ENCODE measurements around the gene TIPARP.
"Not testable (repeated sequence)": the region's sequence is repeated elsewhere in the genome, so short reads cannot be mapped to it uniquely, and the experiment has no call there.

Gene TIPARP

GRCh38 chr3:156646958-156647357 lies 27.4 kb upstream of the TIPARP start:
- no peak overlapping the region for H3K4me3 ChIP-seq (ENCODE audit: low read depth, low read length)
- in situ Hi-C loops (cut with HindIII; ENCODE audit: low sequenced_read_pairs), result no loop called here
- no peak for TF ChIP-seq CTCF (IDR thresholded peaks at IDR 0.05; ENCODE audit: low read depth, low read length)
- no peak for DNase-seq (ENCODE audit: low read depth, low spot score)

DNA sequence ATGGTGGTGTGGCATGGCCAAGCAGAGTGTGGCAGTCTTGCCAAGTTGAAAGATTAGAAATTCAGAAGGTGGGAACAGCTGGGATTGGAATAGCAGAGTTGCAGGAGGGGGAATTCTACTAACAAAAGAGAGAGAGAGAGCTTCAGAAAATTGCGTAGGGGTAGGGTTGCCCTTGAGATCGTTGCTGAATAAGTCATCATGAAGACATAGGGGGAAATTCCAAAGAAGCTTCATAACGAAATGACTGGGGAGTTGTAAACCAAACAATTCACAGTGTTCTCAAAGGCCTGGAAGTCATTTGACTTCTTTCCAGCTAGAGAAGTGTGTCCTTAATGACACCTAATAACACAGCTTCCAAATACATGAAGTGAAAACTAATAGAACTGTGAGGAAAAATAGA lies 26.3 kb upstream of the TIPARP start:
- no peak for TF ChIP-seq CTCF (IDR thresholded peaks at IDR 0.05; ENCODE audit: low read depth, low read length)
- no peak overlapping the region for H3K4me3 ChIP-seq (ENCODE audit: low read depth, low read length)
- peak; percentile 53 for DNase-seq (ENCODE audit: low read depth, low spot score)
- in situ Hi-C loops (cut with HindIII; ENCODE audit: low sequenced_read_pairs), result no loop called here

DNA sequence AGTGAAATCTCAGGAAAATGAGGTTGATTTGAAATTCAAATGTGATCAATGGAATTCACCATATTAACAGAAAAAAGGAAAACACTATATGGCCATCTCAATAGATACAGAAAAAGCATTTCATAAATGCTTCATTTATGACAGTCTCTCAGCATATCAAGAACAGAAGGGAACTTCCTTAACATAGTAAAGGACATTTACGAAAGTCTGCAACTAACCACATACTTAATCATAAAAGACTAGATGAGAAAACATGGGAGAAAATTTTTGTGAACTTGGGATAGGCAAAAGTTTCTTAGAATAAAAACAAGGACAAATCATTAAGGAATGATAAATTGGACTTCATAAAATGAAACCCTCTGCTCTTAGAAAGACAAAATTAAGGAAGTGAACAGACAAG lies 24.7 kb upstream of the TIPARP start:
- TF ChIP-seq CTCF (IDR thresholded peaks at IDR 0.05; ENCODE audit: low read depth, low read length), result no peak
- in situ Hi-C loops (cut with HindIII; ENCODE audit: low sequenced_read_pairs), result no loop called here
- no peak for DNase-seq (ENCODE audit: low read depth, low spot score)
- no peak overlapping the region for H3K4me3 ChIP-seq (ENCODE audit: low read depth, low read length)

GRCh38 chr3:156652661-156653060 lies 21.7 kb upstream of the TIPARP start:
- in situ Hi-C loops (cut with HindIII; ENCODE audit: low sequenced_read_pairs); DNase-seq (ENCODE audit: low read depth, low spot score); H3K4me3 ChIP-seq (ENCODE audit: low read depth, low read length): not testable (repeated sequence)

- TF ChIP-seq CTCF (IDR thresholded peaks at IDR 0.05; ENCODE audit: low read depth, low read length), result no peak
- no peak for DNase-seq (ENCODE audit: low read depth, low spot score)
- no peak overlapping the region for H3K4me3 ChIP-seq (ENCODE audit: low read depth, low read length)
- in situ Hi-C loops (cut with HindIII; ENCODE audit: low sequenced_read_pairs), result no loop called here
These were observed 19.6 kb upstream of the TIPARP start for GRCh38 chr3:156654834-156655233.

DNA sequence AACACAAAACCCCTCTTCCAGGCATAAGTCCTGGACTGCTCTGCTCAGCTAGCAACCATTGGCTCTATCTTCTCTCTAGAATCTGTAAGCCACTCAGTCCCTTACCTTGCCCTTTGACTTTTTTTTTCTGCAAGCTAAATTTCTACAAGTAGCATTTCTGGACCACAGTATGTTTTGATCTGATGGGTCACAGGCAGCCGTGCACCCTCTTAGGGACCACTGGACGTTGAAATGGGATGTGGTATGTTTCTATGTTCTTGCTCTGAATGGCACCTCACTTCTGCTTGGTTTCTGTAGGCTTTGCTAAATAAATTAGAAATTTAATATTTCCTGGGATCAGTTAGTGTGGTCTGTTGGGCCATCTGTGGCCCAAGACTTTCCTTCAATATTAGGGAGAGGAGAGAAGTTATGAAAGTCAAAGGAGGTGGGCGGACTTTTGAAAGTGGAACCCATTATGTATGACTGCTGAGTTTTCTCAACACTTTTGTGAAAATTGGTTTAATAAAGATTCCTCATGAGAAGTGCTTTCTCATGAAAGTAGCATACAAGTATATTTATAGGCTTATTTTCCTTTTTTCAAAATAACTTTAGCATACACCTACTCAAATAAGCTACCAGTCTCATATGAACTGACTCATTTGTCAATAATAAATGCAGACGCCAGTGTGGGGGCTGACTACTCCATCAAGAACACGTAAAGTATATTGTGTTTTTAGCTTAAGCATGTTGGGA lies 18.4 kb upstream of the TIPARP start:
- H3K4me3 ChIP-seq (ENCODE audit: low read depth, low read length), result no peak overlapping the region
- TF ChIP-seq CTCF (IDR thresholded peaks at IDR 0.05; ENCODE audit: low read depth, low read length), result no peak
- no peak for DNase-seq (ENCODE audit: low read depth, low spot score)
- in situ Hi-C loops (cut with HindIII; ENCODE audit: low sequenced_read_pairs), result no loop called here

DNA sequence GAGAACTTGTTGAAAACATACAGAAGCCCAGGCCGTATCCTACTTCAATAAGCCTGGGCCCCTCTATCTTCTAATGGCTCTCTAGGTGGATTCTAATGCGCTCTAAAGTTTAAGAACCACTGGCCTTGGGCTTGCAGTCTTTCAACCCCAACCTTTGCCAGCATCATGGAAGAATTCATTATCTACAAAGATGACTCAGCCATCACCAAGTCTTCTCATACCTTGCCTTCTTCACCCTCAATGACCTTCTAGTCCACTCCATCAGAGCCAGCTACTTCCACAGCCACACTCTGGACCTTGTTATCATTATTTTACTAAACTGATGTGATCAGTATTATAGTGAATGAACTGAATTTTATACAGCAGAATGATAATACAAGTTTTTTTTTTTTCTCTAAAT lies 16.9 kb upstream of the TIPARP start:
- DNase-seq (ENCODE audit: low read depth, low spot score), result no peak
- in situ Hi-C loops (cut with HindIII; ENCODE audit: low sequenced_read_pairs), result no loop called here
- TF ChIP-seq CTCF (IDR thresholded peaks at IDR 0.05; ENCODE audit: low read depth, low read length), result no peak
- no peak overlapping the region for H3K4me3 ChIP-seq (ENCODE audit: low read depth, low read length)
